CD4-positive, alpha-beta T cell treated with Interleukin-6 at 100 ng/mL for 8 hours (primary cell): ENCODE data around the gene SLCO1C1.
"Not testable (repeated sequence)": the region's sequence is repeated elsewhere in the genome, so short reads cannot be mapped to it uniquely, and the experiment has no call there.

Source experiments
- DNase-seq: peaks from one replicate; pipeline ENCODE4 v3.0.0-alpha.2; 2020; ENCODE audit warnings: mixed read lengths, low spot score

Gene SLCO1C1, protein sequence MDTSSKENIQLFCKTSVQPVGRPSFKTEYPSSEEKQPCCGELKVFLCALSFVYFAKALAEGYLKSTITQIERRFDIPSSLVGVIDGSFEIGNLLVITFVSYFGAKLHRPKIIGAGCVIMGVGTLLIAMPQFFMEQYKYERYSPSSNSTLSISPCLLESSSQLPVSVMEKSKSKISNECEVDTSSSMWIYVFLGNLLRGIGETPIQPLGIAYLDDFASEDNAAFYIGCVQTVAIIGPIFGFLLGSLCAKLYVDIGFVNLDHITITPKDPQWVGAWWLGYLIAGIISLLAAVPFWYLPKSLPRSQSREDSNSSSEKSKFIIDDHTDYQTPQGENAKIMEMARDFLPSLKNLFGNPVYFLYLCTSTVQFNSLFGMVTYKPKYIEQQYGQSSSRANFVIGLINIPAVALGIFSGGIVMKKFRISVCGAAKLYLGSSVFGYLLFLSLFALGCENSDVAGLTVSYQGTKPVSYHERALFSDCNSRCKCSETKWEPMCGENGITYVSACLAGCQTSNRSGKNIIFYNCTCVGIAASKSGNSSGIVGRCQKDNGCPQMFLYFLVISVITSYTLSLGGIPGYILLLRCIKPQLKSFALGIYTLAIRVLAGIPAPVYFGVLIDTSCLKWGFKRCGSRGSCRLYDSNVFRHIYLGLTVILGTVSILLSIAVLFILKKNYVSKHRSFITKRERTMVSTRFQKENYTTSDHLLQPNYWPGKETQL

DNA sequence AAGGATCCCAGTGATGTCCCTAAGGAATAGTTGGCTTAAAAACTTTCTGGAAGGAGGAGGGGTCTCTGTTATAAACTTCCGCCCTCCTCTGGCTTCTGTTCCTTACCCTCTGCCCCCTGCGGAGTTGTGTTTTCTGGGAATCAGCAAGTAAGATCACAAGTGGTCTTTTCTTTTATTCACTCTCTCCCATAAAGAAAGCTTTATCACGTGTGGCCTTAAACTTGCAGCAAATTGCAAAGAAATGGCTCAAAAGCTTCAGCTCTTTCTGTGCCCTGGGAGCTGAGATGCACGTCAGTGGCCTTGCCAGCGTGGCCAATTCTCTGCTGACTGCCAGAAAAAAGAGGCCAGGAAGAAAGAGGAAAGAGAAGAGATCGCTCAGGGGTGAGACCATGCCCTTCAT lies at the start of gene SLCO1C1:
Gene SLCO1C1, plus strand, starts transcription at position 101 of the 400 bp plus-strand sequence. CDS start 4,245 bp downstream, outside the sequence.
- DNase-seq: no peak

DNA sequence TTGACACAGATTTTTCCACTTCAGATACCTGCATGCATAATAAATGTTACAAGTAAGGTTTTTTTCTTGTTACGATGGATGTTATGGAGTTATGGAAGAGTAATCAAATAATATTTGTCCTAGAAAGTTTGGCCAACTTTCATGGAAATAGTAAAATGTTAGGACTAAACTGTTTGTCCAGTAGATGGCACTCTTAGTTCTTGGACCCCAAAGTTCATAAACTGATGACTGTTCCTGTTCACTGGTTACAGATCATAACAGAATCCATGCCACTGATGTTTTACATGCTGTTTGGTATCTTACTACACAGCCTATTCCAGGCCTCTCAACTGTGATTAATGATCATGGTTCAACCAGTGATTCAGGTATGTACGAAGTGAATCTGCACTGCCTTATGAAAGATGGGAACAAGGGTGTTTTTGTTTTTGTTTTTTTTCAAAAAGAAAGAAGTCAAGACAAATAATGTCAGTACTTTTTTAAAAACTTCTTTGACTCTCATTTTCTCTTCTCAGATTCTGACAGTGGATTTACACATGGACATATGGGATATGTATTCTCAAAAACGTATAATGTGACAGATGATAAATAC lies 48.8 kb upstream of the SLCO1C1 start:
- DNase-seq: no peak

DNA sequence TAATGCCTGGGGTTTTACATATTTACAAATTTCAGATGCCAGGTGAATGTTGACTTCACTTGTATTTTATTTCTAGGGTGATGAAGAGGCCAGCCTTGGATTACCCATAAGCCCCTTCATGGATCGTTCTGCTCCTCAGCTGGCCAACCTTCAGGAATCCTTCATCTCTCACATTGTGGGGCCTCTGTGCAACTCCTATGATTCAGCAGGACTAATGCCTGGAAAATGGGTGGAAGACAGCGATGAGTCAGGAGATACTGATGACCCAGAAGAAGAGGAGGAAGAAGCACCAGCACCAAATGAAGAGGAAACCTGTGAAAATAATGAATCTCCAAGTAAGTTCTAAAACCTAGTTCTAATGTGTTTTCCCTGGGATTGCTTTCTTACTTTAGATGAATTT lies 41.3 kb upstream of the SLCO1C1 start:
- no peak for DNase-seq

DNA sequence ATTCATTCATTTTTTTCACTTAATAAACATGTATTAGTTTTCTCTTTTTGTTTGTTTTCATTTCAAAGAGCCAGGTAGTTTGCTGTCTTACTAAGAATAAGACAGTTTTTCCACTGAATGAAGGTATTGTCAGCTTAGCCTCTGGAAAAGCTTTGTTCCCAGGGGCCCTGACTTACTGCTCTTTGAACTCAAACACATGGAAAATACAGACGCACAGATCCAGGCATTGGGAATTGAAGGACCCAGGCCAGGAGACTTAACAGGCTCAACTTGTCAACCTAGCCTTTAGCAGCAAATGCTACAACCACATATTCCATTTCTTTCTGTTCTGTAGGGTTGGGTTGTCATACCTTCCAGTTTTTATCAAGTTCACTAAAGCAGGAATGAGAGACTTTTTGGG lies 38.5 kb upstream of the SLCO1C1 start:
- DNase-seq: no peak

DNA sequence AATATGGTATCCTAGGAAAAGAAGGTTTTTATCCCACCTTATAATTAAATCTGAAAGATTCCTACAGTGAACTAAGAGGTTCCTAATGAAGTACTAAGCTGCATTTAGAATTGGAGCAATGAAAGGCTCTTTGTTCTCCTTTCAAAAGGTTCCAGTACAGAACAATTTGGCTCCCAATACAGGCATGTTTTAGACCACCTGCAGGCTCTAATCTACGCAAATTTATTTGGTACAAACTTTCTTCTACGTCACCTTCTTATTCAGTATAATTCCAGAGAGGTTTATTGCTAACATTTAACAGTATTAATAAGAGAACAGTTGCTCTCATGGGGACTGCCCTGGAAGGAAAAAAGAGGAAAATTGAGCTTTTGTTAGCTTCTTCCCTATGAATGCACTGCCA lies 37.6 kb upstream of the SLCO1C1 start:
- no peak for DNase-seq

DNA sequence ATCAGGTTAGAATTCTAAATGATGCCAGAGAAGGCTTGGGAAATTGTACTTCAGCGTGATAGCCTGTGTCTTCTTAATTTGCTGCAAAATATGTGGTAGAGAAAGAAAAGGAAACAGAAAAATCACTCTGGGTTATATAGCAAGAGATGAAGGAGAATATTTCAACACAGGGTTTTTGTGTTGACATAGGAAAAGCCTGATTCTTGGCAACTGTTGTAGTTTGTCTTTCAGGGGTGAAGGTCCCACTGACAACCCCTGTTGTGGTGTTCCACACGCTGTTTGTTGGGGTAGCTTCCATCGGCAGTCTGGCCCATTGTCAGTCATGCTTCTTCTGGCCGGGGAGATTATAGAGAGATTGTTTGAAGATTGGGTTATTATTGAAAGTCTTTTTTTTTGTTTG lies 13.8 kb upstream of the SLCO1C1 start:
- no peak for DNase-seq

DNA sequence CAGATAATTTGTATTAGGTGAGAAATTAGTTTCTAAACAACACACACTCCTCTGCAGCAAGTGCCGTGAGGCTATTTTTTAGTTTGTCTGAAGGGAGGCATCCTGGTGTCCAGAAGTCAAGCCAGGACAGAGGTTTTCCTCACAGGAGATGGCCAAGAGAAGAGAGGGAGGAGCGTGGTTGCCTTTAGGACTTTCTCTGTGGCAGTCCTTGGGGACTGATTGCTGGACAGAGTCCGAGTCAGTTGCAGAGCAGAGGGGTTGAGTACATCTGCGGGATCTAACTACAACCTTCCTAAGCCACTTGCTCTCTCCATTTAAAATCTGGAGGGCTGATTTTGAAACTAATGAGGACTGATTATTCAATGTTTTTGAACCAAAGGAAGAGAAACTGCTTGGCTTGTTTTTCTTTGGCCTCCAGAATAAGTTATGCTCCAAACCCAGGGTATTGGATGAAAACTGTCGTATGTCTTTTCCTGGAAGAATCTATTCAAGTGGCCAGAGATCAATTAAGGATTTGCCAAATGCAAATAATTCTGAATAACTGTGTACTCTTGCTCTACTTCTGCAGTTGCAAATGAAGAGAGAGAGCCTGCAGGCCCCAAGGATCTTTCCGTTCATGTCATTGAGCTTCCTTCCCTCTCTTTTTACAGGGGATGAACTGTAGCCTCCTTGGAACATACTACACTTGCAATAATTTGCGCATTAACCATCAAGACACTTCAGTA lies 1.2 kb downstream of the SLCO1C1 start:
- DNase-seq: no peak

DNA sequence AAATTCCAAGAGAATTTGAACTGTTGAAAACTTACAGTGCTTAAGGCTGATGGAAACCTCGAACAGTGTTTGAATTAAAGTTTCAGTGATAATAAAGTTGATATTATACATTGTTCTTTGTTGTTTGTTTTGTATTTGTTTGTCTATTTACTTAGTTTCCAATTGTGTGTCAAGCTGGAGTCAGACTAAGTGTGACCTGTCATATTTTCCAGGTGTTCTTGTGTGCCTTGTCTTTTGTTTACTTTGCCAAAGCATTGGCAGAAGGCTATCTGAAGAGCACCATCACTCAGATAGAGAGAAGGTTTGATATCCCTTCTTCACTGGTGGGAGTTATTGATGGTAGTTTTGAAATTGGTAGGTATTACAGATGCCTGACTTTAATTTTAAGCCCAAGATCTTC lies 6.0 kb downstream of the SLCO1C1 start:
- DNase-seq: no peak

DNA sequence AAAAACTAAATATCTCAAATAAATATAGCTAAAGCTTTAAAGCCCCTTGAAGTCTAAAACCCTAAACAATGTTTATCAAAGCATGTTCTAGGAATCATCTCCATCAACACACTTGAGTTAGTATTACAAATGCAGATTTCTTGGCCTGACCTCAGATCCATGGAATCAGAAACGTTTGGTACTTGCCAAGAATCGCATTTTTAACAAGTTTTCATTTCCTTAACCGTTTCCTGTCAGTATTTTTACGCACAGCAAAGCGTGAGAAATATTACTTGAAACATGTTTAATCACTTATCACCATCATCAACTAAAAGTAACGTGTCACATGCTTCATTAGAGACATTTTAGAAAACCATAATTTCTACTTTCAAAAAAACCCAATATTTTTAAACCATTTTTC lies 9.7 kb downstream of the SLCO1C1 start:
- no peak for DNase-seq

DNA sequence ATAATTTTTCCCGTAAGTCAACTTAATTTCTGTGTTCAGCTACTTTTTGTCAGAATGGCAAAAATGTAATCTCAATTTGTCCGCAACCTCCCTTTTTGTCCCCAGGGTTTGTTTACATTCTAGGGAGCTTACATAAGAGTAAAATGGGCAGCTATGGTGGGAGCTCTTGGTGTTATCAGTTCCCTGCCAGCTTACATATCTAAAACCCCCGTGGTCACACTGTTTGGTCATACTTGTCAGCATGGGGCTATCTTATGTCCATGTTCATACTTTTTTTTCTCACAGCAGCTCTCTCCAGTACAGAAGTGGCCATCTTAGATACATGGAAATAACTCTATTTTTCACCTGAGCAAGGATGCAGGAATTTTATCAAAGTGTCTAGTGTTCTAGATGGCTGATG lies 16.7 kb downstream of the SLCO1C1 start:
- no peak for DNase-seq

DNA sequence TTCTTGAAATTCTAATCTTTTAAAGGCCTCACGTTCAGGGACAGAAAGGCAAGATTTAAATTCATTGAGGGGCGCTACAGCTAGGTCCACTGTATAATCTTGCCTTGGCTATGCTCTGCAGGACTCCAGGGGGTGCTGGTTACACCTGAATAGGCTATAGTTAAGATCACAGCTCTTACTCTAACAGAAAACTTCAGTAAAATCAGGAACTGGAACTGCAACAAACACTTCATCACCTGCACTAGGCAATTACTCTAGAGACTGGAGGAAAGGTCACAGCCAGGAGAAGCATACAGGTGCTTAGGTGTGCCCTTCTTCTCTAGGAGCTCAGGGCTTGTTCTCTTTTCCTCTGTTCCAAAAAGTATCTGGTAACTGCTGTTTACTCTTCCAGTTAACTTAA lies 20.9 kb downstream of the SLCO1C1 start:
- DNase-seq: no peak

DNA sequence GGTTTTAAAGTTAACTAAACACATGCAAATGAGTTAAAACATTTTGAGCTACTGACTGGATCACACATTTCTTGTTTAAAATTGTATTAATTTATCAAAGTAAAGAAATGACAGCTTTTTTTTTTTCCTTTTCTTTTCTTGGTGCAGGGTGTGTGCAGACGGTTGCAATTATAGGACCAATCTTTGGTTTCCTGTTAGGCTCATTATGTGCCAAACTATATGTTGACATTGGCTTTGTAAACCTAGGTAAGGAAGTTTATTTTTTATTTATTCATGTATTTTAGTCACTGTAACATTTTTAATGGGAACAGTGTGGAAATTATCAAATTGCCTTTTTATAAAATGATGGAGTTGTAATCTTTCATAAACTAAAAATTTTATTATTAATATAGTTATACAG lies 21.9 kb downstream of the SLCO1C1 start:
- DNase-seq: no peak

DNA sequence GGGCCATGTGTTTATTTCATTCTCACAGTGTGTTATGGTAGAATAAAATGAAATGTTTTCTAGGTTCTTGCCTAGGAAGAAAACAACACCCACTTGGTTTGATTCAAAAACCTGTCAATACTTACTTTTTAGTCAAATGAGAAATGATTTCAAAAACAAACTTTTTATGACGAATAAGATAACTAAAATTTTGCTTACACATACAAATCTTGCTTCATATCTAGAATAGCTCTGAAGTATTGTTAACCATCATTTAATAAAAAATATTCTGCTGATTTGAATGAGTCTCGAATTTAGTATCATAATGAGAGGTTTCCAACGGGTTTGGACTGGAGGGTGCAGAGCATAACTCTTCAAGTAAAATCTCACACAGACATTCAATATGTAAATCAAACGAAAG lies 23.2 kb downstream of the SLCO1C1 start:
- no peak for DNase-seq

DNA sequence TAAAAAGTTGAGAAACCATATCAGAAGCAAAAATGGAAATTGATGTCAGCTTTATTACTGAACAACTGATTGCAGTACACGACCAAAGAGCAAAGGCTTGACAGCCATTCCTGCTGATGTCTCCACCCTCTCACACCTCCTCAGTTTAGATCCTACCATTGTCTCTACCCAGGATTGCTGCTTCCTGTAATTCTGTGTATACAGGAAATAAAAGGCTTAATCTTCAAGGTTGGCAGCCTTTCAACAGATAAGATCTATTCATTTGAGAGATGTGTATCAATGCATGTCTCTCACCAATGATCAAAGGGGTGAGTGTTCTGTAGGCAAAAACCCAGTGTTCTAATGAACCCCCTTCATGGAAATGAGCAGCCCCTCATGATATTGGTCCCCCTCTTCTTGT lies 27.0 kb downstream of the SLCO1C1 start:
- DNase-seq: no peak

DNA sequence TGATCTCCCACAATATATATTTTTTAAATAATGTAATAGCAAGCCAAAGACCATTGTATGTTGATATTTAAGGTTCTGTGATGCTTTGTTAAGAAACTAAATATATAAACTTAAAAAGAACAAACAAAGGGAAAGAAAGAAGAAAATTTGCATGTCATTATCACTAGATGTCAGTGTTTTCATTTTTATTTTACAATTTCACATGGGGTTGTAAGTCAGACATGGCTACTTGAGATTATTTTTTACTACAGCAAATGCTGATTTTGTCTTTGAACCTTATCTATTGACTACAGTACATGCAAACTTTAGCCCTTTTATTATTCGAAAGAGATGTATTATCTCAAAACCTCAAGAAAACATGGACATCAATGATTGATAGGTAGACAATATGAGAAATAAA lies 36.1 kb downstream of the SLCO1C1 start:
- no peak for DNase-seq

DNA sequence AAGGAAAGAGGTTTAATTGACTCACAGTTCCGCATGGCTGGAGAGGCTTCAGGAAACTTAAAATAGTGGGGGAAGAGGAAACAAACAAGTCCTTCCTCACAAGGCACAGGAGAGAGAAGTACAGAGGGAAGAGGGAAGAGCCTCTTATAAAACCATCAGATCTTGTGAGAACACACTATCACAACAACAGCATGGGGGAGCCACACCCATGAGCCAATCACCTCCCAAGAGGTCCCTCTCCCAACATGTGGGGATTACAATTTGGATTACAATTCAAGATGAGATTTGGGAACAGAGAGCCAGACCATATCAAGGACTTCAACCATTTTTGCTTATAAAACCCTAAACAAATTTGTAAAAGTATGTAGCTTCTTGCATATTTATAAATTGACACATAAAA lies 45.8 kb downstream of the SLCO1C1 start:
- DNase-seq: no peak

DNA sequence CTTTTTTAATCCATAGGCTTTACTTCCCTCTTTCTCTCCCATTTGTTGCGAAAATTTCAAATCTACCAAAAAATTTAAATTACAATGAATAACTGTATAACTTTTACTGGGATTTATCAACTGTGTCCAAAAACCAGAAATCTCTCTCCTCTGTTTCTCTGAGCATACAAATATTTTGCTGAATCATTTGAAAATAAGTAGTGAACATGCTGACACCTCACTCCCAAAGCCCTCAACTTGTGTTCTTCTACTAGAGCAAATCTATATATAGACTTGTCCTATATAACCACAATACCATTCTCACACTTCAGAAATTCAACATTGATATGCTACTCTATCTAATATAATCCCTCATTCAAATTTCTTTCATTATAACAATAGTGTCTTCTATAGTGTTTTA lies 53.1 kb downstream of the SLCO1C1 start:
- no peak for DNase-seq

DNA sequence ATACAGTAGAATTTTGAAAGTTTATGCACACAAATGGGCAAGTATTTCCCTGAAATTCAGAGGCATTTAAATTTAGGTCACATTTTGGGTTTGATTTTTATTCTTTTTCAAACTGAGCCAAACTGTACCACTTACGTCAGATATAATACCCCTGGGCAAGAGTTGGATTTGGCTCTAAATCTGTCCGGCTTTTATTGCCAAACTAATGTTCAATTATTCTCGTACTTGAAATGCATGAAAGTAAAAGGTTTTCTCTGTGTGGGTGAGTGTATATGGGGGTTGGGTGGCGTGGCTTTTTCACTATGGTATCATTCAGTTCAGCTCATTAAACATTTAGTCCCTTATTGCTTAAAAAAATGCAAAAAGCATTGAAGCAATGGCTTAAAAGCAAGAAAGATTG lies 55.9 kb downstream of the SLCO1C1 start:
- no peak for DNase-seq

DNA sequence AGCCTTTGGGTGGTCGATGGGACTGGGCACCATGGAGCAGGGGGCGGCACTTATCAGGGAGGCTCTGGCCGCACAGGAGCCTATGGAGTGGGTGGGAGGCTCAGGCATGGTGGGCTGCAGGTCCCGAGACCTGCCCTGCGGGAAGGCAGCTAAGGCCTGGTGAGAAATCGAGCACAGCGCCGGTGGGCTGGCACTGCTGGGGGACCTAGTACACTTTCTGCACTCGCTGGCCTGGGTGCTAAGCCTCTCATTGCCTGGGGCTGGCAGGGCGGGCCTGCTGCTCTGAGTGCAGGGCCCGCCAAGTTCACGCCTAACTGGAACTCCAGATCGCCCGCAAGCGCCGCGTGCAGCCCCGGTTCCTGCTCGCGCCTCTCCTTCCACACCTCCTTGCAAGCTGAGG lies 82.3 kb downstream of the SLCO1C1 start:
- DNase-seq: no peak

DNA sequence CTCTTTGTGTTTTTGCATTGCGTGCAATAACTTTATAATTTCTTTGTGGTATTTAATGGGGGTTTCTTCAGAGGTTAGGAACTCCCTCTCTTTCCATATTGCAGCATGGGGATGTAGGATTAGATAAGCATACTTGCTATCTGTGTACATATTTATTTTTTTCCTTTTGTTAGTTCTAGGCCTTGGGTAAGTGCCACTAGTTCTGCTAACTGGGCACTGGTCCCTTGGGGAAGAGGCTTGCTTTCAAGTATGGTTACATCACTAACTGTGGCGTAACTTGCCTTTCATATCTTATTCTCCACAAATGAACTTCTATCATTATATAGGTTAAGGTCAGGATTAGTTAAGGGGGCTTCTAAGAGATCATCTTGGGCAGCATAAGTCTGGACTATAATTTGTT lies 83.8 kb downstream of the SLCO1C1 start:
- no peak for DNase-seq

DNA sequence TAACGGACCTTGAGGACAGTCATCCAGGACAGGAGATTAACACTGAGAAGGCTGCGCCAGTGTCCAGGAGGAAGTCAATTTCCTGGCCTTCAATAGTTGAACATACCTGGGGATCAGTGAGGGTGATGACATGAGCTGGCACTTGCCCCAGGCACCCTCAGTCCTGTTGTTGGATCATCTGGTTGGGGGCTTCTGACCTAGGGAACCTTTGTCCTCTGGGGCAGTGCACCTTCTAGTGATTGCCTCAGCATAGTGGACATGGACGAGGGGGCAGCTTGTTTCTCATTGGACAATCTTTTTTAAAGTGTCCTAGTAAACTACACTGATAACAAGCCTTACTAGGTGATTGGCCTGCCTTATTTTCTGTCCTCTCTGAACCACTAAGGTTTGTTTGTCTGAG lies 84.8 kb downstream of the SLCO1C1 start:
- not testable (repeated sequence) for DNase-seq

DNA sequence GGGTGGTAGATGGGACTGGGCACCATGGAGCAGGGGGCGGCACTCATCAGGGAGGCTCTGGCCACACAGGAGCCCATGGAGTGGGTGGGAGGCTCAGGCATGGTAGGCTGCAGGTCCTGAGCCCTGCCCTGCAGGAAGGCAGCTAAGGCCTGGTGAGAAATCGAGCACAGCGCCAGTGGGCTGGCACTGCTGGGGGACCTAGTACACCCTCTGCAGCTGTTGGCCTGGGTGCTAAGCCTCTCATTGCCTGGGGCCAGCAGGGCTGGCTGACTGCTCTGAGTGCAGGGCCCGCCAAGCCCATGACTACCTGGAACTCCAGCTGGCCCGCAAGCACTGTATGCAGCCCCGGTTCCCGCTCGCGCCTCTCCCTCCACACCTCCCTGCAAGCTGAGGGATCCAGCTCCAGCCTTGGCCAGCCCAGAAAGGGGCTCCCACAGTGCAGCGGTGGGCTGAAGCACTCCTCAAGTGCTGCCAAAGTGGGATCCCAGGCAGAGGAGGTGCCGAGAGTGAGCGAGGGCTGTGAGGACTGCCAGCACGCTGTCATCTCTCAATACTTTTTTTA lies 88.7 kb downstream of the SLCO1C1 start:
- DNase-seq: not testable (repeated sequence)
